Measurements from ENCODE around the gene ACIN1. TPM values are rescaled to one million over a fixed set of nuclear protein-coding genes. Genes with fewer than 3 reads are reported as not detected.

The ACIN1 gene
- total and polyA plus RNA-seq, 9 of the 15 experiments (the other 6 are each of a cell fraction or from before 2014, with no cell fraction given) = 5.0 to 196 (median 129) TPM

- no peak for TF ChIP-seq REST (IDR thresholded peaks at IDR 0.05; ENCODE audit: borderline replicate concordance)
- TF ChIP-seq REST (CRISPR knock-in tag; IDR thresholded peaks at IDR 0.05; ENCODE audit: low read depth) = no peak
- TF ChIP-seq TCF7L2 (IDR thresholded peaks at IDR 0.05; ENCODE audit: low read depth, low read length) = no peak
- no peak for TF ChIP-seq CTCF (IDR thresholded peaks at IDR 0.05 in 2 of 3, conservative IDR thresholded peaks at IDR 0.05 in 1 of 3; ENCODE audit: insufficient read depth in 2 of 3, low read depth in 1 of 3, low read length in 3 of 3)
- TF ChIP-seq TARDBP (IDR thresholded peaks at IDR 0.05) = no peak
- TF ChIP-seq CBX3 (IDR thresholded peaks at IDR 0.05; ENCODE audit: borderline replicate concordance in 1 of 2, low read length in 2 of 2) = no peak
- TF ChIP-seq BRF2 (IDR thresholded peaks at IDR 0.05; ENCODE audit: borderline replicate concordance, insufficient read depth, insufficient read length) = no peak
These were observed 34.2 kb upstream of the ACIN1 start (continued) for GRCh38 chr14:23128969-23129758.

All from K562 (cell line).